Neural cell (in vitro differentiated cells): Measurements from ENCODE around the gene STK32B. TPM values are rescaled to one million over a fixed set of nuclear protein-coding genes. Genes with fewer than 3 reads are reported as not detected.

Experiments
- H2AFZ ChIP-seq: fragments of 200-600, 300-800 bp; sonication (generic), shearing (Covaris generic); 2 replicates; pipeline ENCODE4 v1.6.0; 2014; ENCODE audit warnings: low read depth, mild to moderate bottlenecking, antibody characterized with exemption, low read length, moderate library complexity
- H3F3A ChIP-seq: fragments of 200-600 bp; shearing (Covaris generic); 2 replicates; pipeline ENCODE4 v1.6.1; 2016; ENCODE audit warnings: mild to moderate bottlenecking, moderate library complexity, mixed read lengths, antibody characterized with exemption, low read length; ENCODE audit not compliant: insufficient read depth, poor library complexity, severe bottlenecking
- H3K27ac ChIP-seq: fragments of 200-600, 300-800 bp; sonication (generic), shearing (Covaris generic); 2 replicates; pipeline ENCODE4 v1.5.1; 2014; ENCODE audit warnings: mild to moderate bottlenecking, low read length, moderate library complexity
- H3K27me3 ChIP-seq: fragments of 300-800, 200-600 bp; sonication (generic), shearing (Covaris generic); 2 replicates; pipeline ENCODE4 v1.6.0; 2014; ENCODE audit warnings: mild to moderate bottlenecking, low read depth, low read length, moderate library complexity; ENCODE audit not compliant: insufficient read depth
- H3K36me3 ChIP-seq: fragments of 300-800, 200-600 bp; sonication (generic), shearing (Covaris generic); 2 replicates; pipeline ENCODE4 v1.5.1; 2014; ENCODE audit warnings: mild to moderate bottlenecking, antibody characterized with exemption, low read length, moderate library complexity; ENCODE audit not compliant: insufficient read depth
- H3K4me2 ChIP-seq: fragments of 300-800, 200-600 bp; sonication (generic), shearing (Covaris generic); 2 replicates; pipeline ENCODE4 v1.6.0; 2014; ENCODE audit warnings: mild to moderate bottlenecking, low read length
- H3K4me3 ChIP-seq: fragments of 300-800, 200-600 bp; sonication (generic), shearing (Covaris generic); 2 replicates; pipeline ENCODE4 v1.5.1; 2014; ENCODE audit warnings: mild to moderate bottlenecking, low read length, moderate library complexity
- H3K79me2 ChIP-seq: fragments of 200-600 bp; shearing (Covaris generic); replicated peaks from 2 replicates; pipeline ENCODE4 v1.6.0; 2014; ENCODE audit warnings: mild to moderate bottlenecking, low read length, moderate library complexity; ENCODE audit not compliant: insufficient read depth
- H3K9ac ChIP-seq: fragments of 300-800, 200-600 bp; sonication (generic), shearing (Covaris generic); 2 replicates; pipeline ENCODE4 v1.6.1; 2016; ENCODE audit warnings: mild to moderate bottlenecking, low read length, mixed read lengths
- H3K9me2 ChIP-seq: fragments of 200-600 bp; shearing (Covaris generic); 2 replicates; pipeline ENCODE4 v1.6.1; 2016; ENCODE audit warnings: mild to moderate bottlenecking, low read length, mixed read lengths; ENCODE audit not compliant: insufficient read depth
- H3K9me3 ChIP-seq: fragments of 200-600, 300-800 bp; sonication (generic), shearing (Covaris generic); 2 replicates; pipeline ENCODE4 v1.6.1; 2016; ENCODE audit warnings: mild to moderate bottlenecking, mixed run types, low read length, moderate library complexity, mixed read lengths
- H4K20me1 ChIP-seq: fragments of 200-600 bp; shearing (Covaris generic); 2 replicates; pipeline ENCODE4 v1.6.1; 2016; ENCODE audit warnings: mild to moderate bottlenecking, mixed run types; ENCODE audit not compliant: insufficient read depth
- EP300 ChIP-seq: fragments of 450-650 bp; conservative IDR thresholded peaks from 2 replicates; pipeline ENCODE4 v1.6.1; 2014; ENCODE audit warnings: antibody characterized with exemption, mild to moderate bottlenecking, moderate library complexity; ENCODE audit not compliant: poor library complexity, severe bottlenecking
- EZH2 ChIP-seq: fragments of 200-600, 300-800 bp; shearing (Covaris generic), sonication (generic); IDR thresholded peaks from 2 replicates; pipeline ENCODE4 v1.6.1; 2014; ENCODE audit warnings: antibody characterized with exemption, low read length, borderline replicate concordance, mild to moderate bottlenecking; ENCODE audit not compliant: insufficient read depth, poor library complexity, severe bottlenecking
- MXI1 ChIP-seq: fragments of 450-650 bp; conservative IDR thresholded peaks from 2 replicates; pipeline ENCODE4 v1.6.1; 2014; ENCODE audit warnings: antibody characterized with exemption, mild to moderate bottlenecking; ENCODE audit not compliant: poor library complexity, severe bottlenecking
- POLR2AphosphoS5 ChIP-seq: IDR thresholded peaks from 2 replicates; pipeline ENCODE4 v1.6.1; 2012
- RAD21 ChIP-seq: fragments of 450-650 bp; conservative IDR thresholded peaks from 2 replicates; pipeline ENCODE4 v1.6.1; 2014; ENCODE audit warnings: antibody characterized with exemption, mild to moderate bottlenecking, moderate library complexity
- REST ChIP-seq: IDR thresholded peaks from 2 replicates; pipeline ENCODE4 v1.6.1; 2012; ENCODE audit warnings: borderline replicate concordance
- SMC3 ChIP-seq: fragments of 450-650 bp; conservative IDR thresholded peaks from 2 replicates; pipeline ENCODE4 v1.6.1; 2014; ENCODE audit warnings: antibody characterized with exemption, mild to moderate bottlenecking, moderate library complexity; ENCODE audit not compliant: poor library complexity
- TAF1 ChIP-seq: IDR thresholded peaks from 2 replicates; pipeline ENCODE4 v1.6.1; 2012; ENCODE audit warnings: low read depth
- polyA plus RNA-seq: library from polyadenylated mRNA; depleted of rRNA; stranded (reverse); fragments of >200 nt; gene quantifications from 2 replicates; pipeline ENCODE4 v1.2.3, GENCODE V29; 2014
- TF ChIP-seq, protein P1 (sequence below): fragments of 450-650 bp; IDR thresholded peaks from 2 replicates; pipeline ENCODE4 v1.5.1; 2014; ENCODE audit warnings: antibody characterized with exemption, mild to moderate bottlenecking, moderate library complexity; ENCODE audit not compliant: poor library complexity, severe bottlenecking

STK32B gene
- polyA plus RNA-seq, 1 donor from 2014 or later, result 42.8 TPM

DNA sequence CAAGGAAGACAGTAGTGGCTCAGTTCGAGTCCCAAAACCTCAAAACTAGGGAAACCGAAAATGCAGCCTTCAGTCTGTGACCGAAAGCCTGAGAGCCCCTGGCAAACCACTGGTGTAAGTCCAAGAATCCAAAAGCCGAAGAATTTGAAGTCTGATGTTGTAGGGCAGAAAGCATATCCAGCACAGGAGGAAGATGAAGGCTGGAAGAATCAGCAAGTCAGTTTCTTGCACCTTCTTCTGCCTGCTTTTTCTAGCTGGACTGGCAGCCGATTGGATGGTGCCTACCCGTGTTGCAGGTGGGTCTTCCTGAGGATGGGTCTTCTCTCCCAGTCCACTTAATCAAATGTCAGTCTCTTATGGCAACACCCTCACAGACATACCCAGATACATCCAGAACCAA is 95.0 kb downstream of the STK32B start:
- Histone ChIP-seq H3K4me3 (no peak overlapping the region), H3K27me3 (no peaks in the 10 kb centered on the region), H3F3A (no peaks in the 10 kb centered on the region), H3K27ac (no peak overlapping the region), H3K9me2 (no peaks in the 10 kb centered on the region), H2AFZ (no peak overlapping the region), H3K9me3 (no peaks in the 10 kb centered on the region), H3K4me2 (no peak overlapping the region), H3K9ac (no peak overlapping the region), H4K20me1 (no peaks in the 10 kb centered on the region), H3K79me2 (no peaks in the 10 kb centered on the region), H3K36me3 (no peaks in the 10 kb centered on the region)
- no peak for TF ChIP-seq SMC3
- TF ChIP-seq EP300, result no peak
- TF ChIP-seq, protein P1, sequence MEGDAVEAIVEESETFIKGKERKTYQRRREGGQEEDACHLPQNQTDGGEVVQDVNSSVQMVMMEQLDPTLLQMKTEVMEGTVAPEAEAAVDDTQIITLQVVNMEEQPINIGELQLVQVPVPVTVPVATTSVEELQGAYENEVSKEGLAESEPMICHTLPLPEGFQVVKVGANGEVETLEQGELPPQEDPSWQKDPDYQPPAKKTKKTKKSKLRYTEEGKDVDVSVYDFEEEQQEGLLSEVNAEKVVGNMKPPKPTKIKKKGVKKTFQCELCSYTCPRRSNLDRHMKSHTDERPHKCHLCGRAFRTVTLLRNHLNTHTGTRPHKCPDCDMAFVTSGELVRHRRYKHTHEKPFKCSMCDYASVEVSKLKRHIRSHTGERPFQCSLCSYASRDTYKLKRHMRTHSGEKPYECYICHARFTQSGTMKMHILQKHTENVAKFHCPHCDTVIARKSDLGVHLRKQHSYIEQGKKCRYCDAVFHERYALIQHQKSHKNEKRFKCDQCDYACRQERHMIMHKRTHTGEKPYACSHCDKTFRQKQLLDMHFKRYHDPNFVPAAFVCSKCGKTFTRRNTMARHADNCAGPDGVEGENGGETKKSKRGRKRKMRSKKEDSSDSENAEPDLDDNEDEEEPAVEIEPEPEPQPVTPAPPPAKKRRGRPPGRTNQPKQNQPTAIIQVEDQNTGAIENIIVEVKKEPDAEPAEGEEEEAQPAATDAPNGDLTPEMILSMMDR, result no peak
- no peak for TF ChIP-seq RAD21
- no peak for TF ChIP-seq REST

- TF ChIP-seq MXI1 (no peak), RAD21 (no peak), SMC3 (no peak), EZH2 (no peak), REST (no peak), EP300 (no peak), TAF1 (no peak), POLR2AphosphoS5 (no peak)
- TF ChIP-seq, protein P1, result no peak
These were observed 101.2 kb downstream of the STK32B start for GRCh38 chr4:5152521-5152920.

More at GRCh38 chr4:5152521-5152920, 101.2 kb downstream of the STK32B start:
- no peaks in the 10 kb centered on the region for H4K20me1 ChIP-seq
- no peaks in the 10 kb centered on the region for H3F3A ChIP-seq
- no peaks in the 10 kb centered on the region for H3K79me2 ChIP-seq
- no peak overlapping the region for H2AFZ ChIP-seq
- no peaks in the 10 kb centered on the region for H3K9me3 ChIP-seq
- no peak overlapping the region for H3K4me2 ChIP-seq
- no peaks in the 10 kb centered on the region for H3K9me2 ChIP-seq
- H3K9ac ChIP-seq, result no peak overlapping the region
- H3K36me3 ChIP-seq, result no peaks in the 10 kb centered on the region
- H3K27ac ChIP-seq, result no peak overlapping the region
- no peaks in the 10 kb centered on the region for H3K27me3 ChIP-seq
- H3K4me3 ChIP-seq, result no peak overlapping the region
